Measurements from ENCODE around the gene DPH3.

DPH3 gene

DNA sequence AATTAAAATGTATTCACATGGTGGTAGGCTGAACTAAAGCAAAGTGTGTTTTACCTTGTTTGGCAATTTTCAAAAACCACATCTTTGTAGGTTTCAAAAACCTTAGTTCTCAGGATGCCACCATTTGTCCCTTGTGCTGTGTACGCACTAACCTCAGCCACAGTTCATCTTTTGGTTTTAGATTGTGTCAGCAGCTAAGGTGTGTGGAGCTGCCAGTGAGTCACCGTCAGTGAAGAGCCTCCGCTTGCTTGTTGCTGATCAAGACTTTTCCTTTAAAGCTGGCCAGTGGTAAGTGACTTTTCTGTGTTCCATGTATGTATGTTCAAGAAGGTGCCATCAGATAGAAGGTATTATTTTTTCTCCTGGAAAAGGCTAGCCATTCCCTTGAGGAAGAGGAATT is 21.4 kb upstream of the DPH3 start:
- Histone ChIP-seq H2AK5ac (ENCODE audit: low read length) (no peak overlapping the region), H3K18ac (ENCODE audit: low read length) (no peak overlapping the region), H3K79me2 (ENCODE audit: control insufficient read depth, insufficient read depth, low read length, poor library complexity) (no peaks in the 10 kb centered on the region), H3K9ac (ENCODE audit: low read length) (no peak overlapping the region), H3K27me3 (ENCODE audit: insufficient read depth, low read length) (no peaks in the 10 kb centered on the region), H3K27ac (ENCODE audit: low read depth, low read length) (no peak overlapping the region), H3K4me3 (ENCODE audit: low read depth, low read length) (no peak overlapping the region), H4K8ac (ENCODE audit: low read depth, low read length) (no peak overlapping the region), H2BK5ac (ENCODE audit: low read depth, low read length, poor library complexity) (no peak overlapping the region), H4K12ac (ENCODE audit: low read depth, low read length) (no peak overlapping the region), H3K4me2 (ENCODE audit: low read length) (no peak overlapping the region), H3K23ac (ENCODE audit: low read length) (no peak overlapping the region), H2BK12ac (ENCODE audit: low read length) (no peak overlapping the region), H2BK120ac (ENCODE audit: insufficient read depth, low read length, poor library complexity) (no peak overlapping the region), H2AFZ (ENCODE audit: insufficient read depth, low read length, poor library complexity) (no peak overlapping the region), H3K4ac (ENCODE audit: low read depth, low read length) (no peak overlapping the region), H3K79me1 (ENCODE audit: low read length) (no peaks in the 10 kb centered on the region), H3K36me3 (ENCODE audit: control insufficient read depth in 1 of 2, insufficient read depth in 2 of 2, low read length in 2 of 2) (peaks cover 0 to 5% of the 10 kb centered on the region in 2 experiments), H3K14ac (ENCODE audit: low read length) (no peak overlapping the region), H3K4me1 (ENCODE audit: control insufficient read depth in 1 of 2, insufficient read depth in 2 of 2, low read length in 2 of 2) (no peaks in the 10 kb centered on the region), H4K91ac (ENCODE audit: low read depth, low read length) (no peak overlapping the region), H3K9me3 (ENCODE audit: insufficient read depth, low read depth, low read length) (no peaks in the 10 kb centered on the region)
- WGBS (ENCODE audit: extremely low coverage, insufficient coverage, insufficient read length), result no CpG with 5 or more reads among the region's 3 CpGs
- DNase-seq, result no peak

DNA sequence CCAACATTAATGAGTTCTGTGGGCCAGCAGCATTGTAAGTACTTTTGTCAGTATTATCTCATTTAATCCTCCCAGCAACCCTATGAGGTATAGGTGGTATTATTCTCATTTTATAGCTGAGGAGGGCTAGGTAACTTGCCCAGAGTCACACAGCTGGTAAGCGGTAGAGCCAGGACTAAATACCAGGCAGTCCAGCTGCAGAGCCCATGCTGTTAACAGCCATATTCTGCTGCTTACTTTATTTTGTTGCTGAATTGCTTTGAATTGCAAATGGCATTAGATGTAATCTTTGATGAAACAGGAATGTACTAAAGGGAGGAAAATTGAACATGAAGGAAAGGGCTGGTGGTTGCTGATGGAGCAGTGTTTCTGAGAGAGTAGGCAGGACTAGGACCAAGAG is 19.9 kb upstream of the DPH3 start:
- WGBS (ENCODE audit: extremely low coverage, insufficient coverage, insufficient read length), result no CpG with 5 or more reads among the region's 1 CpG
- H4K8ac ChIP-seq (ENCODE audit: low read depth, low read length), result no peak overlapping the region
- no peak overlapping the region for H2AK5ac ChIP-seq (ENCODE audit: low read length)
- H4K91ac ChIP-seq (ENCODE audit: low read depth, low read length), result no peak overlapping the region
- no peak overlapping the region for H2BK12ac ChIP-seq (ENCODE audit: low read length)
- no peak overlapping the region for H3K18ac ChIP-seq (ENCODE audit: low read length)
- no peak overlapping the region for H3K4me3 ChIP-seq (ENCODE audit: low read depth, low read length)
- H3K79me2 ChIP-seq (ENCODE audit: control insufficient read depth, insufficient read depth, low read length, poor library complexity), result no peaks in the 10 kb centered on the region
- H2BK120ac ChIP-seq (ENCODE audit: insufficient read depth, low read length, poor library complexity), result no peak overlapping the region
- no peak overlapping the region for H2AFZ ChIP-seq (ENCODE audit: insufficient read depth, low read length, poor library complexity)
- H3K9me3 ChIP-seq (ENCODE audit: insufficient read depth, low read depth, low read length), result no peaks in the 10 kb centered on the region
- no peaks in the 10 kb centered on the region for H3K27me3 ChIP-seq (ENCODE audit: insufficient read depth, low read length)
- H3K23ac ChIP-seq (ENCODE audit: low read length), result no peak overlapping the region
- no peak overlapping the region for H2BK5ac ChIP-seq (ENCODE audit: low read depth, low read length, poor library complexity)
- no peak overlapping the region for H4K12ac ChIP-seq (ENCODE audit: low read depth, low read length)
- no peak overlapping the region for H3K27ac ChIP-seq (ENCODE audit: low read depth, low read length)
- DNase-seq, result no peak
- no peaks in the 10 kb centered on the region for H3K4me1 ChIP-seq (ENCODE audit: control insufficient read depth in 1 of 2, insufficient read depth in 2 of 2, low read length in 2 of 2)
- no peaks in the 10 kb centered on the region for H3K79me1 ChIP-seq (ENCODE audit: low read length)
- H3K4me2 ChIP-seq (ENCODE audit: low read length), result no peak overlapping the region
- H3K9ac ChIP-seq (ENCODE audit: low read length), result no peak overlapping the region
- no peak overlapping the region for H3K4ac ChIP-seq (ENCODE audit: low read depth, low read length)
- H3K14ac ChIP-seq (ENCODE audit: low read length), result no peak overlapping the region
- H3K36me3 ChIP-seq (ENCODE audit: control insufficient read depth in 1 of 2, insufficient read depth in 2 of 2, low read length in 2 of 2), result peaks cover 0 to 5% of the 10 kb centered on the region in 2 experiments

DNA sequence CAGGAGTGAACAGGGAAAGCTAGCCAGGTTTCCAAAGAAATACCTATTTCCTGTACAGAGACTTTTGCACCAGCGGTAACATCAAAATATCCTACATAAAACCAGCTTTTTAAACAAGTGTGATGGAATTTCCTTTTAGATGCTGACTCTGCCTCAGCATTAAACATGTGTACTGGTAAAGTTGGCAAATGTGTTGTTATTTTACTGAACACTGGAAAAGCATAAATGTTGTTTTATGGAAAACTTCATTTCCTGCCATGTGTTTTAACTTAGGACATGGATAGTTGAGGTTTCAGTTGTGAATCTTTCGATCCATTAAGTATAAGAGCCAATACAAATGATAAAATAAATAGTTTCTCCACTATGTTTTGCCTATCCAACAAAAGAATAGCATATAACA is 15.9 kb upstream of the DPH3 start:
- Histone ChIP-seq H4K91ac (ENCODE audit: low read depth, low read length) (no peak overlapping the region), H2AK5ac (ENCODE audit: low read length) (no peak overlapping the region), H3K36me3 (ENCODE audit: control insufficient read depth in 1 of 2, insufficient read depth in 2 of 2, low read length in 2 of 2) (peaks cover 0 to 6% of the 10 kb centered on the region in 2 experiments), H3K14ac (ENCODE audit: low read length) (no peak overlapping the region), H2BK12ac (ENCODE audit: low read length) (no peak overlapping the region), H4K12ac (ENCODE audit: low read depth, low read length) (no peak overlapping the region), H3K23ac (ENCODE audit: low read length) (no peak overlapping the region), H3K9ac (ENCODE audit: low read length) (no peak overlapping the region), H3K79me2 (ENCODE audit: control insufficient read depth, insufficient read depth, low read length, poor library complexity) (no peaks in the 10 kb centered on the region), H3K4me2 (ENCODE audit: low read length) (no peak overlapping the region), H3K4me3 (ENCODE audit: low read depth, low read length) (no peak overlapping the region), H3K18ac (ENCODE audit: low read length) (no peak overlapping the region), H3K27ac (ENCODE audit: low read depth, low read length) (no peak overlapping the region), H3K4ac (ENCODE audit: low read depth, low read length) (no peak overlapping the region), H4K8ac (ENCODE audit: low read depth, low read length) (no peak overlapping the region), H3K27me3 (ENCODE audit: insufficient read depth, low read length) (no peaks in the 10 kb centered on the region), H2BK120ac (ENCODE audit: insufficient read depth, low read length, poor library complexity) (no peak overlapping the region), H2AFZ (ENCODE audit: insufficient read depth, low read length, poor library complexity) (no peak overlapping the region), H2BK5ac (ENCODE audit: low read depth, low read length, poor library complexity) (no peak overlapping the region), H3K79me1 (ENCODE audit: low read length) (no peaks in the 10 kb centered on the region), H3K9me3 (ENCODE audit: insufficient read depth, low read depth, low read length) (no peaks in the 10 kb centered on the region), H3K4me1 (ENCODE audit: control insufficient read depth in 1 of 2, insufficient read depth in 2 of 2, low read length in 2 of 2) (no peaks in the 10 kb centered on the region)
- no CpG with 5 or more reads among the region's 2 CpGs for WGBS (ENCODE audit: extremely low coverage, insufficient coverage, insufficient read length)
- DNase-seq, result no peak

DNA sequence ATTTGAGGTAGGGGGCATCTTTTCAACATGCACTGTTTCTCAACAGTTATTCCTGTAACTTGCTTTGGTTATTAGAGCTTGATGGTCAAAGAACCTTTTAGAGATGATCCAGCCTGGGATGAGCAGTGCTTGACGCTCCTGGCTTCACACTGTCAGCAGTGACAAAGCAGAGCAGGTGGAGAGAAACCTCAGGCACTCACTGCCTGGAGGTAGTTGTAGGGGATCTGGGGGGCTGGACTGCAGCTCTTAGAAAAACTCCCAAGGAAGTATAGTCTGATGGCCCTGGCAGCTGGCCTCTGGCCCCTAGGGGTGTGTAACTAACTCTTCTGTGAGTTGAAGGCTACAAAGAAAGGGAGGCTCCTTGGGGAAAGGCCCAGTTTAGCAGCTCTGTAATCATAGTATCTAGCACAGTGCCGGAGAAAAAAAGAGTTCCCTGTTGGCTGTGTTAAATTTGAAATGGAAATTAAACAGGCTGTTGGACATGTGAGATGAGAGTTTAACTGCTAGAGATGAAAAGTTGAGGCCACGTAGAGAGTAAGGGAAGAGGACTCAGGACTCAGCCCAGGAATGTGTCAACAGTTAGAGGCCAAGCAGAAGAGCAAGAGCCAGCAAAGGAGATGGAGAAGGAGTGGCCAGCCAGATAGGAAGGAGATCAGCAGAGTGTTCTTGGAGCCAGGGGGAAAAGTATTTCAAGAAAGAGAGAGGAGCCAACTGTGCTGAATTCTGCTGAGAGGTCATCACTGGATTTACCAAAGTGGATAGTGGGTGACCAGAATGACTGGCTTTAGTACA is 14.5 kb upstream of the DPH3 start:
- Histone ChIP-seq H2AFZ (ENCODE audit: insufficient read depth, low read length, poor library complexity) (no peak overlapping the region), H3K23ac (ENCODE audit: low read length) (no peak overlapping the region), H3K14ac (ENCODE audit: low read length) (no peak overlapping the region), H3K36me3 (ENCODE audit: control insufficient read depth in 1 of 2, insufficient read depth in 2 of 2, low read length in 2 of 2) (peaks cover 3 to 6% of the 10 kb centered on the region in 2 experiments), H4K12ac (ENCODE audit: low read depth, low read length) (no peak overlapping the region), H2AK5ac (ENCODE audit: low read length) (no peak overlapping the region), H4K91ac (ENCODE audit: low read depth, low read length) (no peak overlapping the region), H3K4ac (ENCODE audit: low read depth, low read length) (no peak overlapping the region), H3K27ac (ENCODE audit: low read depth, low read length) (no peak overlapping the region), H3K4me1 (ENCODE audit: control insufficient read depth in 1 of 2, insufficient read depth in 2 of 2, low read length in 2 of 2) (no peaks in the 10 kb centered on the region), H3K79me2 (ENCODE audit: control insufficient read depth, insufficient read depth, low read length, poor library complexity) (no peaks in the 10 kb centered on the region), H4K8ac (ENCODE audit: low read depth, low read length) (no peak overlapping the region), H3K9me3 (ENCODE audit: insufficient read depth, low read depth, low read length) (no peaks in the 10 kb centered on the region), H2BK120ac (ENCODE audit: insufficient read depth, low read length, poor library complexity) (no peak overlapping the region), H3K27me3 (ENCODE audit: insufficient read depth, low read length) (no peaks in the 10 kb centered on the region), H3K4me3 (ENCODE audit: low read depth, low read length) (no peak overlapping the region), H2BK5ac (ENCODE audit: low read depth, low read length, poor library complexity) (no peak overlapping the region), H3K79me1 (ENCODE audit: low read length) (no peaks in the 10 kb centered on the region), H3K9ac (ENCODE audit: low read length) (no peak overlapping the region), H3K4me2 (ENCODE audit: low read length) (no peak overlapping the region), H3K18ac (ENCODE audit: low read length) (no peak overlapping the region), H2BK12ac (ENCODE audit: low read length) (no peak overlapping the region)
- no peak for DNase-seq
- no CpG with 5 or more reads among the region's 3 CpGs for WGBS (ENCODE audit: extremely low coverage, insufficient coverage, insufficient read length)
